Stimulated activated naive B cell treated with anti-CD40 and anti-IgM and Interleukin-4, amounts not matched to agents 10 μg/mL and 1 μg/mL and 100 μg/mL, for 72 hours (primary cell): ENCODE results near the gene MTMR2.
A peak's percentile ranks its signal among the peaks of the same experiment; 100 is the strongest.

Source experiments
- ATAC-seq, 2 donors: fragments of 150-1000 bp; cut with Tn5 transposase; replicated peaks; 2 replicates each; pipeline ENCODE4 v1.10.0; 2021; ENCODE audit warnings: moderate library complexity in 1 of 2
- DNase-seq: peaks from one replicate; pipeline ENCODE4 v3.0.0; 2021
- H3K27ac Mint-ChIP-seq: one replicate; pipeline ENCODE4 v1.8.0; 2022; ENCODE audit warnings: mild to moderate bottlenecking, mixed read lengths
- H3K27me3 Mint-ChIP-seq, 2 donors: one replicate each; pipeline ENCODE4 v1.8.0; 2022; ENCODE audit warnings: mixed read lengths in 2 of 2
- H3K36me3 Mint-ChIP-seq, 2 donors: one replicate each; pipeline ENCODE4 v1.8.0; 2022; ENCODE audit warnings: mixed read lengths in 2 of 2, mild to moderate bottlenecking in 1 of 2
- H3K4me1 Mint-ChIP-seq, 2 donors: one replicate each; pipeline ENCODE4 v1.8.0; 2022; ENCODE audit warnings: mixed read lengths in 2 of 2, mild to moderate bottlenecking in 1 of 2
- H3K4me3 Mint-ChIP-seq, 2 donors: one replicate each; pipeline ENCODE4 v1.8.0; 2022; ENCODE audit warnings: mild to moderate bottlenecking in 2 of 2, mixed read lengths in 2 of 2, moderate library complexity in 1 of 2
- H3K9me3 Mint-ChIP-seq, 2 donors: one replicate each; pipeline ENCODE4 v1.8.0; 2022; ENCODE audit warnings: mixed read lengths in 2 of 2, mild to moderate bottlenecking in 1 of 2

MTMR2 gene

DNA sequence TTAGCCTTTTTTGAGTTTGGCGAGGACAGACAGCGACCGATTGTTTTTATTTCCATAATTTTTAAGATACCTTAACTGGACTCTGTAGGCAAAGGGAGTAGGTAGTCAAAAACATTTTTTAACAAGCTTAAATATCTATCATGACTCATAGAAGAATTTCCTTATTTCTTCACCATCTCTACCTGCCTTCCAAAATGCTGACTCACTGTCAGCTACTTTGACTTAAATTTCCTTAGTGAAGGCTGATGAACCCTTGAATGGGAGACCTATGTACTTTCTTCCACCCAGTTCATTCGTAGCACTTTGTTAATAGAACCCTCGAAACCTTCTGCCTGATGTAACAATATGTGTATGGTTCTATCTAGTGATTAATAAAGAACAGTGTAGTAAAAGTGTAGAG, 1.1 kb upstream of the MTMR2 start:
- peaks cover 13 to 26% of the 10 kb centered on the region in 2 donors for H3K4me1 Mint-ChIP-seq
- H3K27ac Mint-ChIP-seq: peak overlapping the region; percentile 52
- H3K4me3 Mint-ChIP-seq: peak overlapping the region in 1 of 2 donors; percentile 36
- H3K9me3 Mint-ChIP-seq: no peaks in the 10 kb centered on the region
- peaks cover 5 to 6% of the 10 kb centered on the region in 2 donors for H3K27me3 Mint-ChIP-seq
- ATAC-seq (no peak), DNase-seq (no peak)
- peaks cover 0 to 1% of the 10 kb centered on the region in 2 donors for H3K36me3 Mint-ChIP-seq

DNA sequence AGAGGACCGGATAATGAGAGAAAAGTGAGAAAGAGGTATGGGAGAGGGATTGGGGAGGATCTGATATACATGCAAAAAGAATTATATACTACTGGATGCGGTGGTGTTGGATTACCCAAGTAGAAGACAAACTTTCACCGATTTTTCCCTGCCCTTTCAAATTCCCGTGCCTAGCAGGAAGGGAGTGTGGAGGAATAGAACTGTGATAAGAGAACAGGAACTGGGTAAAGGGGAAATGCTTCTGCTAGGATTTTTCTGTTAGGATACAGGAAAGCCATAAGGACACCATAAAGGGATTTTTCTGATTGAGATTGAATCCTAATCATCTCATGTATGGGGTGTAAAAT, 480 bp upstream of the MTMR2 start:
- DNase-seq (no peak), ATAC-seq (peak; percentile 8 to 10)
- Mint-ChIP-seq H3K9me3 (no peaks in the 10 kb centered on the region), H3K27me3 (peaks cover 5 to 6% of the 10 kb centered on the region in 2 donors), H3K27ac (peak overlapping the region; percentile 98), H3K4me3 (peak overlapping the region; percentile 90 to 97), H3K36me3 (peaks cover 0 to 1% of the 10 kb centered on the region in 2 donors), H3K4me1 (peaks cover 13 to 26% of the 10 kb centered on the region in 2 donors)

DNA sequence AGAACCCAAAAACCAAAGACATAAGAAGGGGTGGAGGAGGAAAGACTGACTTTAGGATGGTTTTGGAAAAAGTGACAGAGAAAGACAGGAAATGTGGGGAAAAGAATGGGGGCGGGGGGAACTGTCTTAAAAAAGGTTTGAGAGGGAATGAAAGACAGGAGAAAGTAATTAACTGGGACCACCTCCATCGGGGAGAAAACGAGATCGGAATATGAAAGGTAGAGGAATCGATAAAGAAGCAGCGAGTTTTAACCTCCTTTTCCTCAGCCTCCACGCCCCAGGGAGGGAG, 524 bp downstream of the MTMR2 start:
- peaks cover 1 to 2% of the 10 kb centered on the region in 2 donors for H3K27me3 Mint-ChIP-seq
- peak overlapping the region; percentile 98 for H3K27ac Mint-ChIP-seq
- no peak for ATAC-seq
- peak overlapping the region; percentile 90 to 97 for H3K4me3 Mint-ChIP-seq
- peaks cover 0 to 1% of the 10 kb centered on the region in 2 donors for H3K36me3 Mint-ChIP-seq
- DNase-seq: no peak
- H3K4me1 Mint-ChIP-seq: peaks cover 15 to 26% of the 10 kb centered on the region in 2 donors
- H3K9me3 Mint-ChIP-seq: no peaks in the 10 kb centered on the region

DNA sequence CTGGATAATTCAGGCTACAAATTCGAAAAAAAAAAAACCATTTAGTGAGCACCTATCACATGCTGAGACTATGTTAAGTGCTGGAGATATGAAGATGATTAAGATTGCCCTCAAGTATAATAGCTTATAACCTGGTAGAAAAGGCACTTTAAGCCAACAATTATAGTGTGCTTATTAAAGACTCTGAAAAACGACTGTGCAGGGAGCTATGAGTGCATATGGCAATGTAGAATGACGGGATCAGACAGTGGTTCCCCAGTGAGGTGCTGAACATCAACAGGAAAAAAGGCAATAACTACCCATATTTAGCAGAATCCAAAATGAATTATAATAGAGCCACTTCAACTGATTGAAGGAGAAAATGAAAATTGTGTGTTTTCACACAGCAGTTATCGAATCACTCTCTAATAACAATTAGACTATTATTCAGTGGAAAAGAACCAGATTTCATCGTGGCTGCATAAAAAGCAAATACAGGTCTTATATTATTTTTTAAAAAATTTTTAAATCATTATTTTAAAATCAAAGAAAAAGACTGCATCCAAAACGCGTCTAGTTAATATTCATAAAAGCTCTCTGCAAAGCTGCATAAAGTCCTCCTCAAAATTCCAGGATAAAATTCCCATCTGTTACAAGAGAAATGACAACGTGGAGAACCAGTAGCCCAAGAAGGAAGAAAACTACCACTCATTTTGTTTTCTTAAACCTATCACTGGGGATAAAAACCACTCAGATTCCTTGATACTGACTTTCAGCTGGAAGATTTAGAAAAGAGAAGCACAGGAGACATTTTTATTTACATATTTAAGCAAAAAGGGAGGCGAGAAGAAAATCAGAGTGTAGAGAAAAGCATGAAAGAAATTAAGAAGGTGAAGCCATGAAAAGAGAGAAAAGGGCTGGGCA, 1.1 kb downstream of the MTMR2 start:
- ATAC-seq (no peak), DNase-seq (no peak)
- no peaks in the 10 kb centered on the region for H3K27me3 Mint-ChIP-seq
- H3K4me3 Mint-ChIP-seq: peak overlapping the region; percentile 90 to 97
- H3K4me1 Mint-ChIP-seq: peaks cover 15 to 26% of the 10 kb centered on the region in 2 donors
- H3K27ac Mint-ChIP-seq: peak overlapping the region; percentile 98
- no peaks in the 10 kb centered on the region for H3K9me3 Mint-ChIP-seq
- peaks cover 0 to 1% of the 10 kb centered on the region in 2 donors for H3K36me3 Mint-ChIP-seq

DNA sequence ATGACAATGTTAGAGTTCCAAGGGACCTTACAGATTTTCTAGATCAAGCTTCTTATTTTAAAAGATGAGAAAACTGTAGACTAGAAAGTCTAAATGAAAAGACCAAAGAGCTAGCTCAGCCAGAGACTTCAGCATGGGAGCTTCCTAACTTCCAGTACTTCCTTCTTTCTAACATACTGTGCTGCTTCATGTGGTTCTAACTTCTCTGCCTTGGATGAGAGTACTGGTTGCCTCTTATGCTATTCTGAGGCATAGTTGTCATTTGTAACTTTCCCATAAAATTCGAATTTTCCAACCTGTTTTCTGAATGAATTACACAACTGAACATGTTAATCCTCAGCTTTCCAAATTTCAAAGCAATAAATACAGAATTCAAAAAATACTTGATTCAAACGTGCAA, 1.8 kb downstream of the MTMR2 start:
- Mint-ChIP-seq H3K4me3 (no peak overlapping the region), H3K4me1 (peaks cover 15 to 26% of the 10 kb centered on the region in 2 donors), H3K27me3 (no peaks in the 10 kb centered on the region), H3K27ac (peak overlapping the region; percentile 42), H3K36me3 (peaks cover 0 to 1% of the 10 kb centered on the region in 2 donors), H3K9me3 (no peaks in the 10 kb centered on the region)
- ATAC-seq (no peak), DNase-seq (no peak)

DNA sequence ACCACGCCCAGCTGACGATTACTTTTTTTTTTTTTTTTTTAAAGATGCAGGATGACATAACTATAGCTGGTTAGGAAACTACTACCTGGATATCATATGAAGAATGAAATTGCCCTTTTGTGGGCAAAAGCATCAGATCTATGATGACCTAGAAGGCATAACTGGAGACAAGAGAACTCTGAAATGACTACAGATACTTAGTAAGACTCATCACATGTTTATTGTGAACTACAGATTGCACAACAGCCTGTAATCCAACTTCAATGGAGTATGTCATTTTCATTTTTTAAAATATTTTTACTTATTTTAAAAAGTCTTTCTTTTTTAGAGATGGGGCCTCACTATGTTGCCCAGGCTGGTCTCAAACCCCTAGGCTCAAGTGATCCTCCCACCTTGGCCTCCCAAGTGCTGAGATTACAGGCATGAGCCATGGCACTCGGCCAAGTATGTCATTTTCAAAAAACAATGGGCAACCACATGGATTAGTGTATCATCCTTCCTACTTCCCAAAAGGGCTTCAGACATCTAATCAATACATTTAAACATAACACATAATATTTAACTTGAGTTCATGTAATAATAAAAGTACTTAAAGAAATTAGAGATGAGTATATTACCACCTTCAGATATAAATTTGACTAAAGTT, 3.3 kb downstream of the MTMR2 start:
- H3K4me1 Mint-ChIP-seq: peaks cover 19 to 26% of the 10 kb centered on the region in 2 donors
- no peak for DNase-seq
- H3K27ac Mint-ChIP-seq: no peak overlapping the region
- H3K9me3 Mint-ChIP-seq: no peaks in the 10 kb centered on the region
- H3K27me3 Mint-ChIP-seq: no peaks in the 10 kb centered on the region
- no peak for ATAC-seq
- H3K4me3 Mint-ChIP-seq: no peak overlapping the region
- no peaks in the 10 kb centered on the region for H3K36me3 Mint-ChIP-seq

DNA sequence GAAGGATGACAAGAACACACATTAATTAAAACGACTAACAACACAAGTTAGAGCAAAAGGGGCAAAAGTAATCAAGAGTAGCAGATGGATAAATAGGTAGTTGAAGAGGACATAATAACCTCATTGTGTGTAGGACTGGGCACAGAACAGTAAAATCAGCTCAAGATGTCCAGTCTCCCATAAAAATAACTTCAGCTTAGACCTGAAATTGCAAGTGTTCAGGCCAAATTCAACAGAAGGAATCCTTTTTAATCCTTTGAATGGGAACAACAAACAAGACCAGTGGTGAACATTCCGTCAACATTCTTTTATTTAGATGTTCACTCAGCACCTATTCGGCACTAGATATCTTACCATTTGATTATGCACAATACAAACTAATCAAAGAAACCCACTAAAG, 4.4 kb downstream of the MTMR2 start:
- DNase-seq (no peak), ATAC-seq (no peak)
- no peaks in the 10 kb centered on the region for H3K9me3 Mint-ChIP-seq
- H3K27ac Mint-ChIP-seq: no peak overlapping the region
- H3K36me3 Mint-ChIP-seq: no peaks in the 10 kb centered on the region
- H3K4me3 Mint-ChIP-seq: no peak overlapping the region
- no peaks in the 10 kb centered on the region for H3K27me3 Mint-ChIP-seq
- peaks cover 16 to 20% of the 10 kb centered on the region in 2 donors for H3K4me1 Mint-ChIP-seq

DNA sequence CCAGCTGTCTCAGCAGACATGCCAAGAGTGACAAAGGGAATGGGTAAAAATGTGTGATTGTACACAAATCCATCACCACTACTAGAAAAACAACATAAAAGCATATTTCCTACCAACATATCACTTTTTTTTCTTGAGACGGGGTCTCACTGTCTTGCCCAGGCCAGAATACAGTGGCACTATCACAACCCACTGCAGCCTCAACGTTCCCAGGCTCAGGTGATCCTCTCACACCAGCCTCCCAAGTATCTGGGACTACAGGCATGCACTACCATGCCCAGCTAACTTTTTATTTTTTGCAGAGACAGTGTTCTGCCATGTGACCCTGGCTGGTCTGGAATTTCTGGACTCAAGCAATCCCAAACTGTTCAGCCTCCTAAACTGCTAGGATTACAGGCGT, 5.2 kb downstream of the MTMR2 start:
- H3K4me1 Mint-ChIP-seq: peaks cover 19 to 20% of the 10 kb centered on the region in 2 donors
- ATAC-seq (no peak), DNase-seq (no peak)
- H3K27me3 Mint-ChIP-seq: no peaks in the 10 kb centered on the region
- no peaks in the 10 kb centered on the region for H3K9me3 Mint-ChIP-seq
- peaks cover 0 to 2% of the 10 kb centered on the region in 2 donors for H3K36me3 Mint-ChIP-seq
- H3K4me3 Mint-ChIP-seq: no peak overlapping the region
- no peak overlapping the region for H3K27ac Mint-ChIP-seq

DNA sequence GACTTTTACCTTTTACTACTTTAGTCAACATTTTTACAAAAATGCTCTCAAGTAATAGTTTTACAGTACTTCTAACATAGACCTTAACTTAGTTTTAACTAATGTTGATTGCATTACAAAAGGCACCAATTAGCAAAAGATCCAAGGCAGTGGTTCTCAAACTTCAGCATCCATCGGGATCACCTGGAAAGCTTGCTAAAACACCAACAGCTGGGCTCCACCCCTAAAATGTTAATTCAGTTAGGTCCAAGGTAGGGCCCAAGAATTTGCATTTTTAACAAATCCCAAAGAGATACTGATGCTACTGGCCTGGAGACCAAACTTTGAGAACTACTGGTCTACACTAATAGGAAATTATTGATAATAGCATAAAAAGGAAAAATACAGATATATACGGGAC, 5.9 kb downstream of the MTMR2 start:
- no peak for ATAC-seq
- Mint-ChIP-seq H3K9me3 (no peaks in the 10 kb centered on the region), H3K4me3 (no peak overlapping the region), H3K27me3 (no peaks in the 10 kb centered on the region), H3K36me3 (peaks cover 0 to 2% of the 10 kb centered on the region in 2 donors), H3K27ac (no peak overlapping the region), H3K4me1 (peaks cover 20 to 21% of the 10 kb centered on the region in 2 donors)
- no peak for DNase-seq

DNA sequence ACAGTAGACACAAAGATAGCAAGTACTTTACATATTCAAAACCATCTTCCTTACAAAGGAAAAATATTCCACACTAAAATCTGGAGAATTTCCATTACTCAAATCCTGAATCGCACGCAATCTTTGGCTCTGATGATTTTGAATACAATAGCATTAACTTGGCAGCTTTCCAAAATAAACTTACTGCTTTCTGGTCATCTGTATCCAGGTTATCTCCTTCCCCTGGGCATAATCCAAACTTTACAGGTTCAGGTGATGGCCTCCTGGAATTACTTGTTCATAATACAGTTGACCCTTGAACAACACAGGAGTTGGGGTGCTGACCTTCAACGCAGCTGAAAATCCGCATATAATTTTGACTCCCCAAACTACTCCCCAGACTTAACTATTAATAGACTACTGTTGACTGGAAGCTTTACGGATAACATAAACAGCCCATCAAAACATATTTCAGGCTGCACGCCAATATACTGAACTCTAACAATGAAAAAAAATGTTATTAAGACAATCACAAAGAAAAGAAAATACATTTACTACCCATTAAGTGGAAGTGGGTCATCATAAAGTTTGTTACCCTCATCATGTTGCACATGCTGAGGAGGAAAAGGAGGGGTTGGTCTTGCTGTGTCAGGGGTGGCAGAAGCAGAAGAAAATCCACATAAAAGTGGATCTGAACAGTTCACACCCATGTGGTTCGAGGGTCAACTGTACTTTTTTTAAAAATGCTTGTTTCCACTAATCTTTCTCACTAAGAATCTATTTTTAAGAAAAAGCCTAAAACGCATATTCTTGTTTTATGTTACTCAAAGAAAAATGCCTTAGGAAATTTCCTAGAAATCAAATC, 6.5 kb downstream of the MTMR2 start:
- Mint-ChIP-seq H3K4me1 (peaks cover 15 to 17% of the 10 kb centered on the region in 2 donors), H3K9me3 (no peaks in the 10 kb centered on the region)

DNA sequence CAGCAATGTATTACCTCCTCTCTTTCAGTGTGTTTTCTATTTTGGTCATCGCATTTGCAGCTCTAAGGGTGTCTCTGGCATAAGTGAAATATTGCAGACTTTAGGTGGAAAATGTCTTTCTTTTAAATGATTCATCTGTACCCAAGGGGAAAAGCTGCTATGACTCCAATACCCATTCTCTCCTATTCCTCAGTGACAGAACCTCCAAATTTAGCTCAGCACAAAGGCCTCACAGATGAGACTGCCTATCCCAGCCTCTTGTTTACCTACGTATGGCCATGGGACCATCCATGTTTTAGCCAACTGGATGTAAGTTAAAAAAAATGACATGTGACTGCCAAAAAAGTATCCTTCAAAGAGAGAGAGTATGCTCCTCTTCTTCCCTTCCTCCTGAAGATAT, 7.9 kb downstream of the MTMR2 start:
- Mint-ChIP-seq H3K4me3 (no peak overlapping the region), H3K4me1 (peaks cover 12 to 14% of the 10 kb centered on the region in 2 donors), H3K9me3 (no peaks in the 10 kb centered on the region), H3K27me3 (no peaks in the 10 kb centered on the region), H3K27ac (no peak overlapping the region), H3K36me3 (peaks cover 2 to 3% of the 10 kb centered on the region in 2 donors)
- DNase-seq (no peak), ATAC-seq (no peak)

More for the DNA sequence above, 6.5 kb downstream of the MTMR2 start:
- H3K4me3 Mint-ChIP-seq: no peak overlapping the region
- H3K36me3 Mint-ChIP-seq: peaks cover 0 to 2% of the 10 kb centered on the region in 2 donors
- H3K27ac Mint-ChIP-seq: no peak overlapping the region
- H3K27me3 Mint-ChIP-seq: no peaks in the 10 kb centered on the region
- DNase-seq (no peak), ATAC-seq (no peak)

DNA sequence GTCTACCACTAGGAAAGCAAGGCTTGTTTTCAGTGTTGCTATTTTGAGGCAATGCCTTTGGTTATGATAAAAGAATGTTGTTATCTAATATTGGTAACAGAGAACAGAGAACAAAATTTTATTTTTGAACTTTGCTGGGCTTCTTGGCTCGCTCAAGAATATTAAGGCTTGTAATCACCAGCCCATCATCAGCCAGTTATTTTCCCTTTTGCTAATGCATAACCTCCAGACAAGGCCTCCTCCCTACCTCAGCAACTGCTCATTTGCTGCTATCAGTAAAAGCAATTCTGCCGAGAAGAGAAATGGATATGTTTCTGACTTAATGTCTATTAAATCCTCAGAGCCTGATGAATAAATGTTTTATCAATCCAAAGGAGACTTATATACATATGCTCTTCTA, 8.9 kb downstream of the MTMR2 start:
- peaks cover 2 to 3% of the 10 kb centered on the region in 2 donors for H3K36me3 Mint-ChIP-seq
- no peak for DNase-seq
- H3K9me3 Mint-ChIP-seq: no peaks in the 10 kb centered on the region
- no peak for ATAC-seq
- no peak overlapping the region for H3K4me3 Mint-ChIP-seq
- no peaks in the 10 kb centered on the region for H3K27me3 Mint-ChIP-seq
- peaks cover 12 to 14% of the 10 kb centered on the region in 2 donors for H3K4me1 Mint-ChIP-seq
- no peak overlapping the region for H3K27ac Mint-ChIP-seq

DNA sequence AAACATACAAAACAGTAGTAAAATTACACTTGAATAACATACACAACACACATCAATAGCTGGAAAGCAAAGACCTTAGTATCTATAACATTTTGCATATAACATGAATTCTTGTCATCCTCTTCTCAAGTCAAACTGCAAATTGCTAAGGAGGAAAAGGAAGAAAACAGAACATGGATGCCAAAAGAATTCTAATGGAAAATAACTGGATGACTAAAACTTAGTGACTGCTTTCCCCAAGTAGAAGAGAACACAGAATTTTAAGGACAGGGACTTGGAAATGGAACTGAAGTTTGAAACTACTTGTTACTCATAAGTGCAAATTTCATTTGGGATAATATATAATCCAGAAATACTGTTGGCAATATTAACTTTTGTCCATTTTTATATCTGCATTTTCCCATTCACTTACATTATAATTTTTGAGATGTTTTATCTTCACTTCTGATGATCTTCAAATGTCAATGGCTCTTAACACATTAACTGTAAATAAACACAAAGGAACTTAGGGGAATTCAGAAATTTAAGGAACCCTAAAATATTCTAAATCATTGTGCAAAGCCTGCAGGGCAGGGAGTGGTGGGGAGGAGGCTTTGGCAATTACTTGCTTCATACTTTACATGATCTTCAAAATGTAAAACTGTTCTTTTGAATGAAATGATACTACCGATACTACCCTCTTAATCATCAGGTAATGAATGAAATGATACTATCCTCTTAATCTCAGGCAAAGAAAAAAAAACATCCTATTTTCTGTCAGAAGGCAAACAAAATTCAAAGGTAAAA, 9.9 kb downstream of the MTMR2 start:
- H3K4me3 Mint-ChIP-seq: no peak overlapping the region
- ATAC-seq (no peak), DNase-seq (no peak)
- peaks cover 14 to 17% of the 10 kb centered on the region in 2 donors for H3K4me1 Mint-ChIP-seq
- no peaks in the 10 kb centered on the region for H3K9me3 Mint-ChIP-seq
- H3K36me3 Mint-ChIP-seq: peaks cover 2 to 3% of the 10 kb centered on the region in 2 donors
- H3K27ac Mint-ChIP-seq: no peak overlapping the region
- no peaks in the 10 kb centered on the region for H3K27me3 Mint-ChIP-seq
